Epithelial cell of proximal tubule (primary cell): ENCODE results near the gene RAPGEF3. TPM values are rescaled to one million over a fixed set of nuclear protein-coding genes. Genes with fewer than 3 reads are reported as not detected.

Experiments used
- DNase-seq: peaks from one replicate; pipeline ENCODE4 v3.0.0-alpha.2; 2011; ENCODE audit warnings: low read depth
- H3K4me3 ChIP-seq: 2 replicates; pipeline ENCODE4 v1.5.1; 2011; ENCODE audit warnings: low read depth, mild to moderate bottlenecking, low read length
- CTCF ChIP-seq: conservative IDR thresholded peaks from 2 replicates; pipeline ENCODE4 v1.5.1; 2012; ENCODE audit warnings: low read depth, mild to moderate bottlenecking, low read length
- total RNA-seq: library from RNA; depleted of rRNA; stranded (reverse); fragments of >200 nt; gene quantifications from 2 replicates; pipeline ENCODE4 v1.2.3, GENCODE V29; 2015

RAPGEF3 gene
- total RNA-seq, 1 donor from 2014 or later: 102 TPM

- H3K4me3 ChIP-seq: no peak overlapping the region
- TF ChIP-seq CTCF: no peak
- DNase-seq: no peak
These were observed 37.2 kb upstream of the RAPGEF3 start for GRCh38 chr12:47795814-47796411.

- TF ChIP-seq CTCF: no peak
- H3K4me3 ChIP-seq: no peak overlapping the region
- no peak for DNase-seq
These were observed 36.6 kb upstream of the RAPGEF3 start for GRCh38 chr12:47795121-47795813.

GRCh38 chr12:47794679-47795078 lies 36.0 kb upstream of the RAPGEF3 start:
- H3K4me3 ChIP-seq: no peak overlapping the region
- TF ChIP-seq CTCF: no peak
- no peak for DNase-seq

- H3K4me3 ChIP-seq: no peak overlapping the region
- no peak for DNase-seq
- no peak for TF ChIP-seq CTCF
These were observed 34.5 kb upstream of the RAPGEF3 start for GRCh38 chr12:47793015-47793681.

- H3K4me3 ChIP-seq: no peak overlapping the region
- no peak for DNase-seq
- TF ChIP-seq CTCF: no peak
These were observed 33.2 kb upstream of the RAPGEF3 start for GRCh38 chr12:47791874-47792273.

GRCh38 chr12:47791351-47791746 lies 32.7 kb upstream of the RAPGEF3 start:
- no peak for DNase-seq
- TF ChIP-seq CTCF: no peak
- H3K4me3 ChIP-seq: no peak overlapping the region
